ENCODE measurements around the gene ENOPH1. TPM values are rescaled to one million over a fixed set of nuclear protein-coding genes. Genes with fewer than 3 reads are reported as not detected.

ENOPH1 gene
- total and polyA plus RNA-seq, 2 of the 13 experiments (the other 11 are each of a cell fraction or from before 2014, with no cell fraction given) = 15.5 to 64.3 TPM

GRCh38 chr4:82428969-82429727 is 1.2 kb upstream of the ENOPH1 start (continued):
- TF ChIP-seq NRL (CRISPR knock-in tag; IDR thresholded peaks at IDR 0.05; ENCODE audit: borderline replicate concordance) (no peak), HMGA1 (CRISPR knock-in tag; conservative IDR thresholded peaks at IDR 0.05) (no peak), ZFP36L2 (CRISPR knock-in tag; IDR thresholded peaks at IDR 0.05) (no peak), SMAD9 (CRISPR knock-in tag; IDR thresholded peaks at IDR 0.05) (no peak), TFDP2 (CRISPR knock-in tag; IDR thresholded peaks at IDR 0.05) (peak; percentile 64), ARHGAP35 (CRISPR knock-in tag; IDR thresholded peaks at IDR 0.05; ENCODE audit: borderline replicate concordance) (no peak), ZNF547 (CRISPR knock-in tag; IDR thresholded peaks at IDR 0.05) (no peak), RAD51 (IDR thresholded peaks at IDR 0.05; ENCODE audit: borderline replicate concordance) (no peak), HNRNPUL1 (IDR thresholded peaks at IDR 0.05; ENCODE audit: low read depth, low read length) (no peak; the same call in 1 of the 2 replicates), ZSCAN5A (CRISPR knock-in tag; IDR thresholded peaks at IDR 0.05; ENCODE audit: borderline replicate concordance) (no peak), ARID3A (IDR thresholded peaks at IDR 0.05; ENCODE audit: low read depth, low read length) (no peak; the same call in 1 of the 2 replicates), TEAD3 (CRISPR knock-in tag; optimal IDR thresholded peaks at IDR 0.05; ENCODE audit: borderline replicate concordance) (no peak), GABPA (IDR thresholded peaks at IDR 0.05; ENCODE audit: low read depth, low read length) (no peak), GABPA (CRISPR knock-in tag; IDR thresholded peaks at IDR 0.05; ENCODE audit: low read depth) (peak; percentile 23; the same call in 1 of the 2 replicates), MEF2D (CRISPR knock-in tag; IDR thresholded peaks at IDR 0.05) (peak; percentile 50), MAX (IDR thresholded peaks at IDR 0.05) (peak; percentile 74), PRDM4 (CRISPR knock-in tag; IDR thresholded peaks at IDR 0.05; ENCODE audit: borderline replicate concordance) (no peak), ZNF160 (CRISPR knock-in tag; IDR thresholded peaks at IDR 0.05) (no peak; the same call in 1 of the 2 replicates), ZNF383 (CRISPR knock-in tag; IDR thresholded peaks at IDR 0.05; ENCODE audit: borderline replicate concordance) (no peak), ZMAT3 (CRISPR knock-in tag; conservative IDR thresholded peaks at IDR 0.05) (no peak), HOXA7 (CRISPR knock-in tag; IDR thresholded peaks at IDR 0.05) (no peak), EEA1 (CRISPR knock-in tag; IDR thresholded peaks at IDR 0.05; ENCODE audit: borderline replicate concordance) (no peak), REL (CRISPR knock-in tag; conservative IDR thresholded peaks at IDR 0.05) (peak; percentile 88; the same call in 1 of the 2 replicates), SMARCC2 (IDR thresholded peaks at IDR 0.05) (no peak)
